ENCODE results near the gene RELN.

The RELN gene

DNA sequence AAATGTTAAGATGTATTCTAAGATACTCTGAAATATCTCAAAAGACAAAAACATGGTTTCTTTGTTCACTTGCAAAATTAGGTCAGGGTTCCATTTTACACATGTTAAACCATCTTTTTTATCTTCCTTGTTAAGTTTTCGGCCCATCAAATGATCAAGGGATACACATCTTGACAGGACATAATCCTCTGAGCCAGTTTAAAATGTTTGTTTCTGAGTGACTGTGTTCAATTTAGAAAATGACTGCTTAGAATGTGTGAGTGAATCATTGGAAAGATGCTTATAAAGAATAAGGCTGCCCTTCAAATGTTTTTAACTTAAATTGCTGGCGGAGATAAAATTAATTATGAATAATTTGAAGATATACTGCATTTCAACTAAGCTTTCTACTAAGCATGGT is 447.5 kb downstream of the RELN start:
- Histone ChIP-seq H3K36me3 (ENCODE audit: control insufficient read depth in 2 of 2, insufficient read depth in 1 of 2, low read length in 2 of 2) (no peaks in the 10 kb centered on the region), H3K4me3 (ENCODE audit: low read depth, low read length) (no peak overlapping the region), H3K9me3 (ENCODE audit: control insufficient read depth, insufficient read depth, low read depth, low read length) (no peaks in the 10 kb centered on the region), H3K4me1 (ENCODE audit: control insufficient read depth, insufficient read depth, low read length) (no peaks in the 10 kb centered on the region), H3K27ac (ENCODE audit: extremely low read depth, low read depth, low read length) (no peak overlapping the region)
- ChIA-PET CTCF (interaction anchor here (0.6 kb wide), 1 partner anchor 80 kb away, joined by 3 read pairs; no protein-coding TSS in a partner anchor), POLR2A (no interaction called here)
- no peak for TF ChIP-seq WT1 (tag by site-specific recombination; IDR thresholded peaks at IDR 0.05)
- no peak for TF ChIP-seq ZSCAN16 (tag by site-specific recombination; IDR thresholded peaks at IDR 0.05)
- TF ChIP-seq GLIS1 (tag by site-specific recombination; IDR thresholded peaks at IDR 0.05) = no peak
- no peak for TF ChIP-seq ZBTB6 (tag by site-specific recombination; IDR thresholded peaks at IDR 0.05)
- TF ChIP-seq, protein P1, sequence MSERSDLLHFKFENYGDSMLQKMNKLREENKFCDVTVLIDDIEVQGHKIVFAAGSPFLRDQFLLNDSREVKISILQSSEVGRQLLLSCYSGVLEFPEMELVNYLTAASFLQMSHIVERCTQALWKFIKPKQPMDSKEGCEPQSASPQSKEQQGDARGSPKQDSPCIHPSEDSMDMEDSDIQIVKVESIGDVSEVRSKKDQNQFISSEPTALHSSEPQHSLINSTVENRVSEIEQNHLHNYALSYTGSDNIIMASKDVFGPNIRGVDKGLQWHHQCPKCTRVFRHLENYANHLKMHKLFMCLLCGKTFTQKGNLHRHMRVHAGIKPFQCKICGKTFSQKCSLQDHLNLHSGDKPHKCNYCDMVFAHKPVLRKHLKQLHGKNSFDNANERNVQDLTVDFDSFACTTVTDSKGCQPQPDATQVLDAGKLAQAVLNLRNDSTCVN (tag by site-specific recombination; optimal IDR thresholded peaks at IDR 0.05) = no peak
- TF ChIP-seq, protein P2, sequence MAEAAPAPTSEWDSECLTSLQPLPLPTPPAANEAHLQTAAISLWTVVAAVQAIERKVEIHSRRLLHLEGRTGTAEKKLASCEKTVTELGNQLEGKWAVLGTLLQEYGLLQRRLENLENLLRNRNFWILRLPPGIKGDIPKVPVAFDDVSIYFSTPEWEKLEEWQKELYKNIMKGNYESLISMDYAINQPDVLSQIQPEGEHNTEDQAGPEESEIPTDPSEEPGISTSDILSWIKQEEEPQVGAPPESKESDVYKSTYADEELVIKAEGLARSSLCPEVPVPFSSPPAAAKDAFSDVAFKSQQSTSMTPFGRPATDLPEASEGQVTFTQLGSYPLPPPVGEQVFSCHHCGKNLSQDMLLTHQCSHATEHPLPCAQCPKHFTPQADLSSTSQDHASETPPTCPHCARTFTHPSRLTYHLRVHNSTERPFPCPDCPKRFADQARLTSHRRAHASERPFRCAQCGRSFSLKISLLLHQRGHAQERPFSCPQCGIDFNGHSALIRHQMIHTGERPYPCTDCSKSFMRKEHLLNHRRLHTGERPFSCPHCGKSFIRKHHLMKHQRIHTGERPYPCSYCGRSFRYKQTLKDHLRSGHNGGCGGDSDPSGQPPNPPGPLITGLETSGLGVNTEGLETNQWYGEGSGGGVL (tag by site-specific recombination; IDR thresholded peaks at IDR 0.05) = no peak
- TF ChIP-seq, protein P3, sequence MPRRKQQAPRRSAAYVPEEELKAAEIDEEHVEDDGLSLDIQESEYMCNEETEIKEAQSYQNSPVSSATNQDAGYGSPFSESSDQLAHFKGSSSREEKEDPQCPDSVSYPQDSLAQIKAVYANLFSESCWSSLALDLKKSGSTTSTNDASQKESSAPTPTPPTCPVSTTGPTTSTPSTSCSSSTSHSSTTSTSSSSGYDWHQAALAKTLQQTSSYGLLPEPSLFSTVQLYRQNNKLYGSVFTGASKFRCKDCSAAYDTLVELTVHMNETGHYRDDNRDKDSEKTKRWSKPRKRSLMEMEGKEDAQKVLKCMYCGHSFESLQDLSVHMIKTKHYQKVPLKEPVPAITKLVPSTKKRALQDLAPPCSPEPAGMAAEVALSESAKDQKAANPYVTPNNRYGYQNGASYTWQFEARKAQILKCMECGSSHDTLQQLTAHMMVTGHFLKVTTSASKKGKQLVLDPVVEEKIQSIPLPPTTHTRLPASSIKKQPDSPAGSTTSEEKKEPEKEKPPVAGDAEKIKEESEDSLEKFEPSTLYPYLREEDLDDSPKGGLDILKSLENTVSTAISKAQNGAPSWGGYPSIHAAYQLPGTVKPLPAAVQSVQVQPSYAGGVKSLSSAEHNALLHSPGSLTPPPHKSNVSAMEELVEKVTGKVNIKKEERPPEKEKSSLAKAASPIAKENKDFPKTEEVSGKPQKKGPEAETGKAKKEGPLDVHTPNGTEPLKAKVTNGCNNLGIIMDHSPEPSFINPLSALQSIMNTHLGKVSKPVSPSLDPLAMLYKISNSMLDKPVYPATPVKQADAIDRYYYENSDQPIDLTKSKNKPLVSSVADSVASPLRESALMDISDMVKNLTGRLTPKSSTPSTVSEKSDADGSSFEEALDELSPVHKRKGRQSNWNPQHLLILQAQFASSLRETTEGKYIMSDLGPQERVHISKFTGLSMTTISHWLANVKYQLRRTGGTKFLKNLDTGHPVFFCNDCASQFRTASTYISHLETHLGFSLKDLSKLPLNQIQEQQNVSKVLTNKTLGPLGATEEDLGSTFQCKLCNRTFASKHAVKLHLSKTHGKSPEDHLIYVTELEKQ (tag by site-specific recombination; IDR thresholded peaks at IDR 0.05; ENCODE audit: borderline replicate concordance) = no peak
- TF ChIP-seq, protein P4, sequence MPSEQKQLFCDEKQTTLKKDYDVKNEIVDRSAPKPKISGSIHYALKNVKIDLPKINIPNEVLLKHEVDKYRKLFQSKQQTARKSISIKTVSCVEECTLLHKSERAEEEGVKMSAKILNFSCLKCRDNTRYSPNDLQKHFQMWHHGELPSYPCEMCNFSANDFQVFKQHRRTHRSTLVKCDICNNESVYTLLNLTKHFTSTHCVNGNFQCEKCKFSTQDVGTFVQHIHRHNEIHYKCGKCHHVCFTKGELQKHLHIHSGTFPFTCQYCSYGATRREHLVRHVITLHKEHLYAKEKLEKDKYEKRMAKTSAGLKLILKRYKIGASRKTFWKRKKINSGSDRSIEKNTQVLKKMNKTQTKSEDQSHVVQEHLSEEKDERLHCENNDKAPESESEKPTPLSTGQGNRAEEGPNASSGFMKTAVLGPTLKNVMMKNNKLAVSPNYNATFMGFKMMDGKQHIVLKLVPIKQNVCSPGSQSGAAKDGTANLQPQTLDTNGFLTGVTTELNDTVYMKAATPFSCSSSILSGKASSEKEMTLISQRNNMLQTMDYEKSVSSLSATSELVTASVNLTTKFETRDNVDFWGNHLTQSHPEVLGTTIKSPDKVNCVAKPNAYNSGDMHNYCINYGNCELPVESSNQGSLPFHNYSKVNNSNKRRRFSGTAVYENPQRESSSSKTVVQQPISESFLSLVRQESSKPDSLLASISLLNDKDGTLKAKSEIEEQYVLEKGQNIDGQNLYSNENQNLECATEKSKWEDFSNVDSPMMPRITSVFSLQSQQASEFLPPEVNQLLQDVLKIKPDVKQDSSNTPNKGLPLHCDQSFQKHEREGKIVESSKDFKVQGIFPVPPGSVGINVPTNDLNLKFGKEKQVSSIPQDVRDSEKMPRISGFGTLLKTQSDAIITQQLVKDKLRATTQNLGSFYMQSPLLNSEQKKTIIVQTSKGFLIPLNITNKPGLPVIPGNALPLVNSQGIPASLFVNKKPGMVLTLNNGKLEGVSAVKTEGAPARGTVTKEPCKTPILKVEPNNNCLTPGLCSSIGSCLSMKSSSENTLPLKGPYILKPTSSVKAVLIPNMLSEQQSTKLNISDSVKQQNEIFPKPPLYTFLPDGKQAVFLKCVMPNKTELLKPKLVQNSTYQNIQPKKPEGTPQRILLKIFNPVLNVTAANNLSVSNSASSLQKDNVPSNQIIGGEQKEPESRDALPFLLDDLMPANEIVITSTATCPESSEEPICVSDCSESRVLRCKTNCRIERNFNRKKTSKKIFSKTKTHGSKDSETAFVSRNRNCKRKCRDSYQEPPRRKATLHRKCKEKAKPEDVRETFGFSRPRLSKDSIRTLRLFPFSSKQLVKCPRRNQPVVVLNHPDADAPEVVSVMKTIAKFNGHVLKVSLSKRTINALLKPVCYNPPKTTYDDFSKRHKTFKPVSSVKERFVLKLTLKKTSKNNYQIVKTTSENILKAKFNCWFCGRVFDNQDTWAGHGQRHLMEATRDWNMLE (tag by site-specific recombination; conservative IDR thresholded peaks at IDR 0.05; ENCODE audit: low read depth) = no peak

DNA sequence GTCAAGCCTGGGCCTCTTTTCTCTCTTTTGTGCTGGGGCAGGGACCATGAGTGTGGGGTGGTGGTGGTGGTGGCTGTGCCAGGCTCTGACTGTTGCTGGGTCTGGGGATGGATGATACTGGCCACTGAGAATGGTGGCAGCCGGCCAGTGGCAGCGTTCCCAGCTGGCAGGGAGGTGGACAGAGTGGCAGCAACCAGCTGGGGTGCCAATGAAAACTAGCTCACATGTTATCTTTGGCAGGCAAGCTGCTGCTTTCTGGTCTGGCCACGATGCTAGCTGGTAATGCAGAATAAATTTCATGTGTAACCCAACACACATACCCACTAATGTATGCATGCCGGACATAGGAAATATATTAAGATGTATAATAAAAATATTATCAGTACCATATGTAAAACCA is 448.4 kb downstream of the RELN start:
- ChIA-PET CTCF (no interaction called here), POLR2A (no interaction called here)
- H3K36me3 ChIP-seq (ENCODE audit: control insufficient read depth in 2 of 2, insufficient read depth in 1 of 2, low read length in 2 of 2) = no peaks in the 10 kb centered on the region
- no peak overlapping the region for H3K27ac ChIP-seq (ENCODE audit: extremely low read depth, low read depth, low read length)
- H3K9me3 ChIP-seq (ENCODE audit: control insufficient read depth, insufficient read depth, low read depth, low read length) = no peaks in the 10 kb centered on the region
- no peaks in the 10 kb centered on the region for H3K4me1 ChIP-seq (ENCODE audit: control insufficient read depth, insufficient read depth, low read length)
- H3K4me3 ChIP-seq (ENCODE audit: low read depth, low read length) = no peak overlapping the region
- TF ChIP-seq ZFP3 (tag by site-specific recombination; IDR thresholded peaks at IDR 0.05; ENCODE audit: low read depth) (no peak), GLI4 (tag by site-specific recombination; IDR thresholded peaks at IDR 0.05) (no peak), ZNF626 (tag by site-specific recombination; IDR thresholded peaks at IDR 0.05) (no peak), ZNF624 (tag by site-specific recombination; IDR thresholded peaks at IDR 0.05) (no peak), HIC1 (tag by site-specific recombination; IDR thresholded peaks at IDR 0.05) (no peak), ZNF221 (tag by site-specific recombination; IDR thresholded peaks at IDR 0.05; ENCODE audit: borderline replicate concordance) (no peak), ZNF416 (tag by site-specific recombination; IDR thresholded peaks at IDR 0.05) (no peak), ZNF426 (tag by site-specific recombination; IDR thresholded peaks at IDR 0.05) (no peak), ZNF776 (tag by site-specific recombination; IDR thresholded peaks at IDR 0.05; ENCODE audit: borderline replicate concordance) (no peak), ZNF155 (tag by site-specific recombination; IDR thresholded peaks at IDR 0.05) (no peak), EGR2 (tag by site-specific recombination; IDR thresholded peaks at IDR 0.05; ENCODE audit: low read depth) (no peak)

Data from HEK293 (cell line).